Natural killer cell (primary cell): ENCODE data around the gene BTBD19. TPM values are rescaled to one million over a fixed set of nuclear protein-coding genes. Genes with fewer than 3 reads are reported as not detected.
"Not testable (repeated sequence)": the region's sequence is repeated elsewhere in the genome, so short reads cannot be mapped to it uniquely, and the experiment has no call there.

Source experiments
- ATAC-seq, 3 donors: fragments of 150-1000 bp in 2 of 3; fragments of 200-7000 bp in 1 of 3; cut with Tn5 transposase; 1 replicate in 1 of 3; 2 replicates in 2 of 3; pipeline ENCODE4 v1.10.0; 2021; ENCODE audit warnings: mild to moderate bottlenecking in 2 of 3, moderate library complexity in 2 of 3
- DNase-seq, 2 donors: peaks; one replicate each; pipeline versions ENCODE4 v3.0.0 to v3.0.0-alpha.2; 2013 to 2021; ENCODE audit warnings: mixed read lengths in 1 of 2
- H3K27ac ChIP-seq: one replicate; pipeline ENCODE4 v1.5.1; 2013; ENCODE audit warnings: mild to moderate bottlenecking, low read length
- H3K27me3 ChIP-seq: one replicate; pipeline ENCODE4 v1.6.1; 2013; ENCODE audit warnings: low read length; ENCODE audit not compliant: control insufficient read depth, insufficient read depth
- H3K36me3 ChIP-seq: one replicate; pipeline ENCODE4 v1.6.1; 2013; ENCODE audit warnings: low read length; ENCODE audit not compliant: control insufficient read depth, insufficient read depth
- H3K4me1 ChIP-seq: one replicate; pipeline ENCODE4 v1.6.1; 2013; ENCODE audit warnings: low read length; ENCODE audit not compliant: control insufficient read depth, insufficient read depth
- H3K4me3 ChIP-seq: one replicate; pipeline ENCODE4 v1.5.1; 2013; ENCODE audit warnings: low read length
- H3K9me3 ChIP-seq: one replicate; pipeline ENCODE4 v1.6.1; 2013; ENCODE audit warnings: low read length; ENCODE audit not compliant: control insufficient read depth, insufficient read depth
- H3K27ac Mint-ChIP-seq, 2 donors: one replicate each; pipeline ENCODE4 v1.8.0; 2022; ENCODE audit warnings: mild to moderate bottlenecking in 2 of 2, mixed read lengths in 2 of 2, moderate library complexity in 1 of 2
- H3K27me3 Mint-ChIP-seq, 2 donors: one replicate each; pipeline ENCODE4 v1.8.0; 2022; ENCODE audit warnings: low read depth in 2 of 2, mixed read lengths in 2 of 2
- H3K36me3 Mint-ChIP-seq: one replicate; pipeline ENCODE4 v1.8.0; 2022; ENCODE audit warnings: mixed read lengths
- H3K4me1 Mint-ChIP-seq, 2 donors: one replicate each; pipeline ENCODE4 v1.8.0; 2022; ENCODE audit warnings: mixed read lengths in 2 of 2
- H3K4me3 Mint-ChIP-seq: one replicate; pipeline ENCODE4 v1.8.0; 2022; ENCODE audit warnings: mild to moderate bottlenecking, moderate library complexity, mixed read lengths
- H3K9me3 Mint-ChIP-seq, 2 donors: one replicate each; pipeline ENCODE4 v1.8.0; 2022; ENCODE audit warnings: mixed read lengths in 2 of 2
- CTCF ChIP-seq: fragments of 200-600 bp; IDR thresholded peaks from one replicate; pipeline ENCODE4 v1.8.0; 2022; ENCODE audit warnings: antibody characterized with exemption
- WGBS: methylation state at CpG from one replicate; pipeline ENCODE4 v1.1.7; 2013; ENCODE audit warnings: missing lambda C conversion rate; ENCODE audit not compliant: insufficient coverage; 5-methylcytosine and 5-hydroxymethylcytosine counted together
- intact Hi-C: fragments of 100-400 bp; cut with micrococcal nuclease; formaldehyde crosslinking; loops from one replicate; pipeline ENCODE4 v1.14.2; 2022
- total RNA-seq, 4 donors: library from RNA; stranded (reverse); fragments of 120-200 nt in 1 of 4; gene quantifications; one replicate each; pipeline versions ENCODE4 v1.2.3 to v1.2.4, GENCODE V29; 2013 to 2022

Gene BTBD19
- total RNA-seq, 3 donors from 2014 or later (not counting 1 experiment from before 2014, with no cell fraction given): 4.4 to 5.7 (median 4.9) TPM

- H3K4me3 Mint-ChIP-seq: peak overlapping the region; percentile 43
- DNase-seq (no peak), ATAC-seq (no peak)
- H3K9me3 ChIP-seq: no peaks in the 10 kb centered on the region
- no peaks in the 10 kb centered on the region for H3K36me3 Mint-ChIP-seq
- H3K9me3 Mint-ChIP-seq: no peaks in the 10 kb centered on the region
- peak overlapping the region; percentile 87 to 95 for H3K27ac Mint-ChIP-seq
- 88% methylated on average over 8 of the region's 8 CpGs for WGBS
- H3K36me3 ChIP-seq: no peaks in the 10 kb centered on the region
- H3K4me1 Mint-ChIP-seq: peaks cover 38 to 51% of the 10 kb centered on the region in 2 donors
- no peaks in the 10 kb centered on the region for H3K27me3 ChIP-seq
- intact Hi-C loops: no loop called here
- peaks cover 67% of the 10 kb centered on the region for H3K4me1 ChIP-seq
- no peaks in the 10 kb centered on the region for H3K27me3 Mint-ChIP-seq
- H3K27ac ChIP-seq: no peak overlapping the region
- H3K4me3 ChIP-seq: no peak overlapping the region
- no peak for TF ChIP-seq CTCF
Measured at GRCh38 chr1:44811234-44811633, 2.9 kb downstream of the BTBD19 start.

- peaks cover 34 to 42% of the 10 kb centered on the region in 2 donors for H3K4me1 Mint-ChIP-seq
- ATAC-seq: no peak
- Histone ChIP-seq H3K4me3 (peak overlapping the region; percentile 61), H3K9me3 (no peaks in the 10 kb centered on the region), H3K36me3 (no peaks in the 10 kb centered on the region), H3K4me1 (peaks cover 51% of the 10 kb centered on the region), H3K27me3 (no peaks in the 10 kb centered on the region), H3K27ac (peak overlapping the region; percentile 84)
- no peak for DNase-seq
- no peak for TF ChIP-seq CTCF
- H3K4me3 Mint-ChIP-seq: peak overlapping the region; percentile 40
- no peaks in the 10 kb centered on the region for H3K27me3 Mint-ChIP-seq
- peak overlapping the region in 1 of 2 donors; percentile 87 for H3K27ac Mint-ChIP-seq
- H3K9me3 Mint-ChIP-seq: no peaks in the 10 kb centered on the region
- 83% methylated on average over 48 of the region's 48 CpGs for WGBS
- intact Hi-C loops: no loop called here
- H3K36me3 Mint-ChIP-seq: no peaks in the 10 kb centered on the region
Measured at GRCh38 chr1:44812822-44813543, 4.7 kb downstream of the BTBD19 start.

- H3K36me3 Mint-ChIP-seq, H3K9me3 ChIP-seq, DNase-seq, H3K4me3 Mint-ChIP-seq, H3K27ac ChIP-seq, intact Hi-C loops, ATAC-seq, H3K9me3 Mint-ChIP-seq, H3K27me3 ChIP-seq, H3K36me3 ChIP-seq, H3K27me3 Mint-ChIP-seq, H3K4me3 ChIP-seq, H3K27ac Mint-ChIP-seq: not testable (repeated sequence)
- peaks cover 47% of the 10 kb centered on the region for H3K4me1 ChIP-seq
- peaks cover 47% of the 10 kb centered on the region in 2 donors for H3K4me1 Mint-ChIP-seq
- over 99% methylated on average over 9 of the region's 9 CpGs for WGBS
Measured at GRCh38 chr1:44815926-44816325, 7.6 kb downstream of the BTBD19 start.

GRCh38 chr1:44817307-44817706, 9.0 kb downstream of the BTBD19 start:
- H3K9me3 Mint-ChIP-seq: no peaks in the 10 kb centered on the region
- DNase-seq: no peak
- Histone ChIP-seq H3K9me3 (no peaks in the 10 kb centered on the region), H3K27me3 (no peaks in the 10 kb centered on the region), H3K36me3 (no peaks in the 10 kb centered on the region), H3K4me3 (no peak overlapping the region), H3K4me1 (peaks cover 46% of the 10 kb centered on the region), H3K27ac (no peak overlapping the region)
- no peak for ATAC-seq
- H3K4me3 Mint-ChIP-seq: peak overlapping the region; percentile 73
- intact Hi-C loops: no loop called here
- TF ChIP-seq CTCF: no peak
- peak overlapping the region; percentile 99 to 100 for H3K27ac Mint-ChIP-seq
- H3K4me1 Mint-ChIP-seq: peaks cover 42 to 54% of the 10 kb centered on the region in 2 donors
- no peaks in the 10 kb centered on the region for H3K27me3 Mint-ChIP-seq
- no peaks in the 10 kb centered on the region for H3K36me3 Mint-ChIP-seq
- 97% methylated on average over 2 of the region's 2 CpGs for WGBS
